ENCODE results near the gene HENMT1.

Gene HENMT1

GRCh38 chr1:108600504-108600903 is 60.4 kb downstream of the HENMT1 start:
- Histone ChIP-seq H3K9me3 (ENCODE audit: control insufficient read depth, insufficient read depth, low read depth, low read length) (no peaks in the 10 kb centered on the region), H3K9ac (ENCODE audit: low read length) (no peak overlapping the region), H3K4me1 (ENCODE audit: control insufficient read depth, insufficient read depth, low read length) (peaks cover 3% of the 10 kb centered on the region; the same call in 1 of the 2 replicates), H3K27me3 (ENCODE audit: control insufficient read depth, insufficient read depth, low read length) (no peaks in the 10 kb centered on the region), H3K36me3 (ENCODE audit: control insufficient read depth, insufficient read depth, low read length) (peaks cover 12% of the 10 kb centered on the region; the same call in 1 of the 2 replicates), H3K27ac (ENCODE audit: low read depth, low read length) (no peak overlapping the region), H3K4me3 (ENCODE audit: low read depth, low read length) (no peak overlapping the region)

DNA sequence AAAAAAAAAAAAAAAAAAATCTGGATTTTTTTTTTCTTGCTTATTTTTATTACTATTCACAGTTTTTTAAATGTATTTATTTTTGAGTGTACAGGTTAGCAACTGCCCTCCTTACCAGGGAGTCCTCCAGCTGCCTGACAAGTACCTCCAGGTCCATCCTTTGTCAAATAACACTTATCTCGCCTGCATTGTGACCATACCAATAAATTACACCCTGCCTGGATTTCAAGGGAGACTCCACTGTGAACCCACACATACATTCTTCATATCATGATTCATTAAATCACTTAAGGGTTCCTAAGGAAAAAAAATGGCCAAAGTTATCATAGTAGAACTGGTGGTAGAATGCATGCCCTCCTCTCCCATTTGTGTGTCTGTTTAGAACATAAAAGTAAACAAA is 62.6 kb downstream of the HENMT1 start:
- no peak overlapping the region for H3K27ac ChIP-seq (ENCODE audit: low read depth, low read length)
- H3K36me3 ChIP-seq (ENCODE audit: control insufficient read depth, insufficient read depth, low read length), result peaks cover 9% of the 10 kb centered on the region; the same call in 1 of the 2 replicates
- peaks cover 4% of the 10 kb centered on the region; the same call in 1 of the 2 replicates for H3K4me1 ChIP-seq (ENCODE audit: control insufficient read depth, insufficient read depth, low read length)
- no peaks in the 10 kb centered on the region for H3K9me3 ChIP-seq (ENCODE audit: control insufficient read depth, insufficient read depth, low read depth, low read length)
- H3K9ac ChIP-seq (ENCODE audit: low read length), result no peak overlapping the region
- no peaks in the 10 kb centered on the region for H3K27me3 ChIP-seq (ENCODE audit: control insufficient read depth, insufficient read depth, low read length)
- H3K4me3 ChIP-seq (ENCODE audit: low read depth, low read length), result no peak overlapping the region
